SJCRH30 (cell line): Measurements from ENCODE around the gene METTL23. TPM values are rescaled to one million over a fixed set of nuclear protein-coding genes. Genes with fewer than 3 reads are reported as not detected.
A peak's percentile ranks its signal among the peaks of the same experiment; 100 is the strongest.
"Not testable (repeated sequence)": the region's sequence is repeated elsewhere in the genome, so short reads cannot be mapped to it uniquely, and the experiment has no call there.

Source experiments
- DNase-seq, 2 experiments: peaks; one replicate each; pipeline ENCODE4 v3.0.0-alpha.2; 2015 to 2020
- H3K27ac ChIP-seq: fragments of 250-450 bp; sonication (Bioruptor Pico); 2 replicates; pipeline ENCODE4 v1.5.1; 2020; ENCODE audit warnings: mild to moderate bottlenecking, moderate library complexity
- H3K27me3 ChIP-seq: fragments of 250-450 bp; sonication (Bioruptor Pico); 2 replicates; pipeline ENCODE4 v1.5.1; 2020; ENCODE audit warnings: mild to moderate bottlenecking, moderate library complexity
- H3K36me3 ChIP-seq: fragments of 250-450 bp; sonication (Bioruptor Pico); 2 replicates; pipeline ENCODE4 v1.5.1; 2020; ENCODE audit warnings: mild to moderate bottlenecking, moderate library complexity
- H3K4me1 ChIP-seq: fragments of 250-450 bp; sonication (Bioruptor Pico); 2 replicates; pipeline ENCODE4 v1.5.1; 2020; ENCODE audit warnings: mild to moderate bottlenecking, moderate library complexity
- H3K4me3 ChIP-seq: fragments of 250-450 bp; sonication (Bioruptor Pico); 2 replicates; pipeline ENCODE4 v1.5.1; 2020; ENCODE audit warnings: mild to moderate bottlenecking, moderate library complexity
- H3K9me3 ChIP-seq: fragments of 250-450 bp; sonication (Bioruptor Pico); replicated peaks from 2 replicates; pipeline ENCODE4 v1.5.1; 2020; ENCODE audit warnings: mild to moderate bottlenecking, moderate library complexity
- total RNA-seq: library from RNA; depleted of rRNA; stranded (reverse); fragments of >200 nt; shearing (Covaris generic); gene quantifications from 2 replicates; pipeline ENCODE4 v1.2.3, GENCODE V29; 2014

Gene METTL23
- total RNA-seq, 1 experiment from 2014 or later, result 39.5 TPM

GRCh38 chr17:76740329-76741118 is 13.9 kb downstream of the METTL23 start:
- no peaks in the 10 kb centered on the region for H3K9me3 ChIP-seq
- H3K4me1 ChIP-seq, result peaks cover 8% of the 10 kb centered on the region; the same call in 1 of the 2 replicates
- H3K4me3 ChIP-seq, result no peak overlapping the region
- H3K27ac ChIP-seq, result no peak overlapping the region
- DNase-seq, result peak in 1 of 2 experiments; percentile 29
- H3K36me3 ChIP-seq, result peaks cover 36% of the 10 kb centered on the region
- H3K27me3 ChIP-seq, result no peaks in the 10 kb centered on the region

- Histone ChIP-seq H3K27me3 (no peaks in the 10 kb centered on the region), H3K27ac (no peak overlapping the region), H3K9me3 (no peaks in the 10 kb centered on the region), H3K4me1 (peaks cover 8% of the 10 kb centered on the region; the same call in 1 of the 2 replicates), H3K4me3 (no peak overlapping the region), H3K36me3 (peaks cover 35% of the 10 kb centered on the region)
- DNase-seq, result no peak
Observed at GRCh38 chr17:76742958-76743357, 16.3 kb downstream of the METTL23 start.

GRCh38 chr17:76744747-76745146 is 18.1 kb downstream of the METTL23 start:
- DNase-seq, result no peak
- Histone ChIP-seq H3K36me3 (peaks cover 39% of the 10 kb centered on the region), H3K27ac (no peak overlapping the region), H3K4me1 (peaks cover 5% of the 10 kb centered on the region; the same call in 1 of the 2 replicates), H3K4me3 (no peak overlapping the region), H3K9me3 (no peaks in the 10 kb centered on the region), H3K27me3 (no peaks in the 10 kb centered on the region)

GRCh38 chr17:76745785-76746184 is 19.1 kb downstream of the METTL23 start:
- not testable (repeated sequence) for H3K27me3 ChIP-seq, H3K4me1 ChIP-seq, DNase-seq, H3K9me3 ChIP-seq, H3K4me3 ChIP-seq, H3K27ac ChIP-seq
- peaks cover 39% of the 10 kb centered on the region for H3K36me3 ChIP-seq

GRCh38 chr17:76747716-76748363 is 21.2 kb downstream of the METTL23 start:
- H3K27me3 ChIP-seq, result no peaks in the 10 kb centered on the region
- no peak overlapping the region for H3K4me3 ChIP-seq
- H3K36me3 ChIP-seq, result peaks cover 40% of the 10 kb centered on the region
- H3K4me1 ChIP-seq, result no peaks in the 10 kb centered on the region
- DNase-seq, result no peak
- H3K27ac ChIP-seq, result no peak overlapping the region
- no peaks in the 10 kb centered on the region for H3K9me3 ChIP-seq

GRCh38 chr17:76748657-76749056 is 22.0 kb downstream of the METTL23 start:
- no peak for DNase-seq
- Histone ChIP-seq H3K4me3 (no peak overlapping the region), H3K9me3 (no peaks in the 10 kb centered on the region), H3K27ac (no peak overlapping the region), H3K27me3 (no peaks in the 10 kb centered on the region), H3K36me3 (peaks cover 36% of the 10 kb centered on the region), H3K4me1 (no peaks in the 10 kb centered on the region)

- no peak overlapping the region for H3K4me3 ChIP-seq
- DNase-seq, result no peak
- H3K4me1 ChIP-seq, result no peaks in the 10 kb centered on the region
- H3K9me3 ChIP-seq, result no peaks in the 10 kb centered on the region
- H3K27me3 ChIP-seq, result no peaks in the 10 kb centered on the region
- peaks cover 26% of the 10 kb centered on the region for H3K36me3 ChIP-seq
- H3K27ac ChIP-seq, result no peak overlapping the region
Observed at GRCh38 chr17:76751416-76751993, 24.9 kb downstream of the METTL23 start.

- no peak overlapping the region for H3K4me3 ChIP-seq
- no peaks in the 10 kb centered on the region for H3K4me1 ChIP-seq
- no peaks in the 10 kb centered on the region for H3K9me3 ChIP-seq
- H3K27me3 ChIP-seq, result no peaks in the 10 kb centered on the region
- H3K36me3 ChIP-seq, result peaks cover 25% of the 10 kb centered on the region
- no peak overlapping the region for H3K27ac ChIP-seq
- no peak for DNase-seq
Observed at GRCh38 chr17:76752006-76752405, 25.4 kb downstream of the METTL23 start.

GRCh38 chr17:76753061-76753961 is 26.7 kb downstream of the METTL23 start:
- Histone ChIP-seq H3K27ac (no peak overlapping the region), H3K27me3 (no peaks in the 10 kb centered on the region), H3K4me1 (no peaks in the 10 kb centered on the region), H3K9me3 (no peaks in the 10 kb centered on the region), H3K36me3 (peaks cover 31% of the 10 kb centered on the region), H3K4me3 (no peak overlapping the region)
- no peak for DNase-seq

- Histone ChIP-seq H3K27ac (no peak overlapping the region), H3K36me3 (peaks cover 30% of the 10 kb centered on the region), H3K9me3 (0 out of 2 replicates have a peak, but pooled peaks cover 3% of the 10 kb centered on the region), H3K27me3 (no peaks in the 10 kb centered on the region), H3K4me3 (no peak overlapping the region), H3K4me1 (no peaks in the 10 kb centered on the region)
- DNase-seq, result no peak
Observed at GRCh38 chr17:76755285-76755684, 28.6 kb downstream of the METTL23 start.

- Histone ChIP-seq H3K4me3 (no peak overlapping the region), H3K4me1 (no peaks in the 10 kb centered on the region), H3K9me3 (0 out of 2 replicates have a peak, but pooled peaks cover 3% of the 10 kb centered on the region), H3K27ac (no peak overlapping the region), H3K36me3 (peaks cover 28% of the 10 kb centered on the region), H3K27me3 (no peaks in the 10 kb centered on the region)
- no peak for DNase-seq
Observed at GRCh38 chr17:76757256-76757655, 30.6 kb downstream of the METTL23 start.

GRCh38 chr17:76758570-76758969 is 31.9 kb downstream of the METTL23 start:
- Histone ChIP-seq H3K4me1 (no peaks in the 10 kb centered on the region), H3K9me3 (0 out of 2 replicates have a peak, but pooled peaks cover 3% of the 10 kb centered on the region), H3K27ac (no peak overlapping the region), H3K36me3 (peaks cover 28% of the 10 kb centered on the region), H3K4me3 (no peak overlapping the region), H3K27me3 (no peaks in the 10 kb centered on the region)
- DNase-seq, result no peak

- Histone ChIP-seq H3K27me3 (no peaks in the 10 kb centered on the region), H3K4me1 (peaks cover 7% of the 10 kb centered on the region), H3K4me3 (peak overlapping the region; percentile 13; the same call in 1 of the 2 replicates), H3K36me3 (peaks cover 23% of the 10 kb centered on the region), H3K9me3 (no peaks in the 10 kb centered on the region), H3K27ac (peak overlapping the region; percentile 35)
- DNase-seq, result peak; percentile 77 to 86
Observed at GRCh38 chr17:76772842-76773525, 46.3 kb downstream of the METTL23 start.
